ENCODE results near the gene ZNF544.

The ZNF544 gene

DNA sequence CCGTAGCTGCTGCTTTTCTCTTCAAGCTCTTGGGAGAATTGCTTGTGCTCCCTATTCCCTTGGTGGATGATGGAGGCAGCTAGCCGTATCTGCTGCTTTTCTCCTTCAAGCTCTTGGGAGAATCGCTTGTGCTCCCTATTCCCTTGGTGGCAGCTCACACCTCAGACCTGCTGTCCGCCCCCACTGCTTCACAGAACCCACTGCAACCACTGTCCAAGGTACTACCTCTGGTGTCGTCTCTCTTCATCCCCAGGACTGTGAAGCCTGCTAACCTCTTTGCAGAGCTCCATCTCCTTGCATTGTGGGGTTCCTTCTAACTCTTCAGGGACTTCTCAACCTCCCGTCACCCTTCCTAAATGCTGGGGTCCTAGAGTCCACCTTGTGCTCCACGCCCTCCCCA lies 71.9 kb downstream of the ZNF544 start:
- no peak overlapping the region for H3K4me3 ChIP-seq (replicated peaks in 1 of 2; ENCODE audit: low read depth in 2 of 2, low read length in 2 of 2)
- DNase-seq (ENCODE audit: low read depth in 2 of 2): no peak
- TF ChIP-seq, protein P1, sequence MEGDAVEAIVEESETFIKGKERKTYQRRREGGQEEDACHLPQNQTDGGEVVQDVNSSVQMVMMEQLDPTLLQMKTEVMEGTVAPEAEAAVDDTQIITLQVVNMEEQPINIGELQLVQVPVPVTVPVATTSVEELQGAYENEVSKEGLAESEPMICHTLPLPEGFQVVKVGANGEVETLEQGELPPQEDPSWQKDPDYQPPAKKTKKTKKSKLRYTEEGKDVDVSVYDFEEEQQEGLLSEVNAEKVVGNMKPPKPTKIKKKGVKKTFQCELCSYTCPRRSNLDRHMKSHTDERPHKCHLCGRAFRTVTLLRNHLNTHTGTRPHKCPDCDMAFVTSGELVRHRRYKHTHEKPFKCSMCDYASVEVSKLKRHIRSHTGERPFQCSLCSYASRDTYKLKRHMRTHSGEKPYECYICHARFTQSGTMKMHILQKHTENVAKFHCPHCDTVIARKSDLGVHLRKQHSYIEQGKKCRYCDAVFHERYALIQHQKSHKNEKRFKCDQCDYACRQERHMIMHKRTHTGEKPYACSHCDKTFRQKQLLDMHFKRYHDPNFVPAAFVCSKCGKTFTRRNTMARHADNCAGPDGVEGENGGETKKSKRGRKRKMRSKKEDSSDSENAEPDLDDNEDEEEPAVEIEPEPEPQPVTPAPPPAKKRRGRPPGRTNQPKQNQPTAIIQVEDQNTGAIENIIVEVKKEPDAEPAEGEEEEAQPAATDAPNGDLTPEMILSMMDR (IDR thresholded peaks at IDR 0.05; ENCODE audit: low read depth, low read length): no peak

GRCh38 chr19:58304255-58304654 lies 75.5 kb downstream of the ZNF544 start:
- no peak overlapping the region for H3K4me3 ChIP-seq (replicated peaks in 1 of 2; ENCODE audit: low read depth in 2 of 2, low read length in 2 of 2)
- DNase-seq (ENCODE audit: low read depth in 2 of 2): no peak
- TF ChIP-seq, protein P1 (IDR thresholded peaks at IDR 0.05; ENCODE audit: low read depth, low read length): no peak

DNA sequence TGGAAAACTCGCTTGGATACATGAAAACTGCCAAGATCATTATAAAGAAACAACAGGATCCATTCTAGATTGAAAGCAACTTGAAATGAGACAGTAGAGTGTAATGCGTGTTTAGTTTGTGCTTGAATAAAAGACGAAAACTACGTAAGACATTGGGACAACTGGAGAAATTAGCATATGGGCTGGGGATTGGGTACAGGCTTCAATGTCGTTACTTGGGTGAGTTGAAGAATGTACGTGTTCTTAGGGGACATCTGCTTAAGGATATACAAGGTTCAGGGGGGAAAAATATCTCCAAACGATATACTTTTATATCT lies 76.0 kb downstream of the ZNF544 start:
- H3K4me3 ChIP-seq (replicated peaks in 1 of 2; ENCODE audit: low read depth in 2 of 2, low read length in 2 of 2): peak overlapping the region; percentile 91 to 98
- TF ChIP-seq, protein P1 (IDR thresholded peaks at IDR 0.05; ENCODE audit: low read depth, low read length): no peak
- no peak for DNase-seq (ENCODE audit: low read depth in 2 of 2)

- DNase-seq (ENCODE audit: low read depth in 2 of 2): peak; percentile 98 to 99
- TF ChIP-seq, protein P1 (IDR thresholded peaks at IDR 0.05; ENCODE audit: low read depth, low read length): no peak
- peak within 1 kb of the TSS; percentile 91 to 98 for H3K4me3 ChIP-seq (replicated peaks in 1 of 2; ENCODE audit: low read depth in 2 of 2, low read length in 2 of 2)
Observed at GRCh38 chr19:58305065-58305931, 76.6 kb downstream of the ZNF544 start, which contains the start of gene ERVK3-1. Gene ERVK3-1 (plus strand): TSS chr19:58305377. CDS start chr19:58312169, 6,792 bp downstream.

DNA sequence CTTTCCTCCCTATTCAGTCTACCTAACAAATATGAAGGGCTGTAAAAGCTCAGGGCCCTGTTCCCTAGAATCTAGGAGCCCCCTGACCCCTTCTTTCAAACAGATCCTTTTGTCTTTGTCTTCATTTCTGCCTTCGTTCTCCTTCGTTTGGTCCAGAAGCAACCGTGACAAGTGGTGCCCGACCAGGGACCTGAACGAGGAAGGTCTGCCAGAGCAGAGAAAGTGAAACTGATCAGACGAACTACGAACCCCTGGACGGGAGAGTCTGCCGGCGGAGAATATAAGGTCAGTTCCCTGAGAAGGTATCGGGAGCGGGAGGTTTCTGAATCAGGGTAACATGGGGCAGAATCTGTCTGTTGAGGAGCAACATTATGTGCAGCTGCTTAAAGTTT lies 77.2 kb downstream of the ZNF544 start:
- peak overlapping the region; percentile 91 to 98 for H3K4me3 ChIP-seq (replicated peaks in 1 of 2; ENCODE audit: low read depth in 2 of 2, low read length in 2 of 2)
- TF ChIP-seq, protein P1 (IDR thresholded peaks at IDR 0.05; ENCODE audit: low read depth, low read length): no peak
- DNase-seq (ENCODE audit: low read depth in 2 of 2): peak in 1 of 2 donors; percentile 16

GRCh38 chr19:58307736-58308135 lies 79.0 kb downstream of the ZNF544 start:
- DNase-seq (ENCODE audit: low read depth in 2 of 2): no peak
- no peak overlapping the region for H3K4me3 ChIP-seq (replicated peaks in 1 of 2; ENCODE audit: low read depth in 2 of 2, low read length in 2 of 2)
- TF ChIP-seq, protein P1 (IDR thresholded peaks at IDR 0.05; ENCODE audit: low read depth, low read length): no peak
